ENCODE results near the gene EPHB2.

EPHB2 gene

GRCh38 chr1:22689505-22689904, 21.1 kb upstream of the EPHB2 start:
- TF ChIP-seq ZBTB7A (IDR thresholded peaks at IDR 0.05; ENCODE audit: low read depth) (no peak), MAX (IDR thresholded peaks at IDR 0.05) (peak; percentile 69), NFIC (IDR thresholded peaks at IDR 0.05) (peak; percentile 97), REST (IDR thresholded peaks at IDR 0.05; ENCODE audit: low read depth) (no peak), USF1 (IDR thresholded peaks at IDR 0.05) (no peak), TAF1 (IDR thresholded peaks at IDR 0.05; ENCODE audit: low read depth) (no peak), TCF12 (IDR thresholded peaks at IDR 0.05; ENCODE audit: low read depth) (peak; percentile 96), TEAD4 (IDR thresholded peaks at IDR 0.05) (peak; percentile 86), EGR1 (IDR thresholded peaks at IDR 0.05) (no peak), EP300 (IDR thresholded peaks at IDR 0.05; ENCODE audit: borderline replicate concordance) (peak; percentile 92), CREB1 (IDR thresholded peaks at IDR 0.05; ENCODE audit: low read depth) (no peak), CEBPB (IDR thresholded peaks at IDR 0.05) (no peak), YY1 (IDR thresholded peaks at IDR 0.05; ENCODE audit: low read depth) (peak; percentile 50; the same call in 1 of the 2 replicates), FOXM1 (IDR thresholded peaks at IDR 0.05; ENCODE audit: borderline replicate concordance, low read depth) (peak; percentile 56; the same call in 1 of the 2 replicates), RAD21 (IDR thresholded peaks at IDR 0.05; ENCODE audit: low read depth) (no peak)

GRCh38 chr1:22691031-22691753, 19.4 kb upstream of the EPHB2 start:
- no peak for TF ChIP-seq TAF1 (IDR thresholded peaks at IDR 0.05; ENCODE audit: low read depth)
- TF ChIP-seq CREB1 (IDR thresholded peaks at IDR 0.05; ENCODE audit: low read depth): no peak
- no peak for TF ChIP-seq REST (IDR thresholded peaks at IDR 0.05; ENCODE audit: low read depth)
- no peak for TF ChIP-seq FOXM1 (IDR thresholded peaks at IDR 0.05; ENCODE audit: borderline replicate concordance, low read depth)
- TF ChIP-seq CEBPB (IDR thresholded peaks at IDR 0.05): no peak
- TF ChIP-seq NFIC (IDR thresholded peaks at IDR 0.05): no peak
- TF ChIP-seq USF1 (IDR thresholded peaks at IDR 0.05): no peak
- no peak for TF ChIP-seq YY1 (IDR thresholded peaks at IDR 0.05; ENCODE audit: low read depth)
- no peak for TF ChIP-seq EGR1 (IDR thresholded peaks at IDR 0.05)
- TF ChIP-seq RAD21 (IDR thresholded peaks at IDR 0.05; ENCODE audit: low read depth): no peak
- no peak for TF ChIP-seq ZBTB7A (IDR thresholded peaks at IDR 0.05; ENCODE audit: low read depth)
- TF ChIP-seq EP300 (IDR thresholded peaks at IDR 0.05; ENCODE audit: borderline replicate concordance): no peak

GRCh38 chr1:22694172-22694571, 16.5 kb upstream of the EPHB2 start:
- TF ChIP-seq USF1 (IDR thresholded peaks at IDR 0.05) (no peak), TAF1 (IDR thresholded peaks at IDR 0.05; ENCODE audit: low read depth) (no peak), RAD21 (IDR thresholded peaks at IDR 0.05; ENCODE audit: low read depth) (no peak), ZBTB7A (IDR thresholded peaks at IDR 0.05; ENCODE audit: low read depth) (no peak), CREB1 (IDR thresholded peaks at IDR 0.05; ENCODE audit: low read depth) (no peak), TCF12 (IDR thresholded peaks at IDR 0.05; ENCODE audit: low read depth) (no peak), EP300 (IDR thresholded peaks at IDR 0.05; ENCODE audit: borderline replicate concordance) (no peak), REST (IDR thresholded peaks at IDR 0.05; ENCODE audit: low read depth) (no peak), EGR1 (IDR thresholded peaks at IDR 0.05) (no peak), MAX (IDR thresholded peaks at IDR 0.05) (no peak), CEBPB (IDR thresholded peaks at IDR 0.05) (no peak)

Data from Ishikawa (cell line).